ENCODE data around the gene NR5A1. TPM values are rescaled to one million over a fixed set of nuclear protein-coding genes. Genes with fewer than 3 reads are reported as not detected.
A peak's percentile ranks its signal among the peaks of the same experiment; 100 is the strongest.

The NR5A1 gene
- total RNA-seq, result not detected

DNA sequence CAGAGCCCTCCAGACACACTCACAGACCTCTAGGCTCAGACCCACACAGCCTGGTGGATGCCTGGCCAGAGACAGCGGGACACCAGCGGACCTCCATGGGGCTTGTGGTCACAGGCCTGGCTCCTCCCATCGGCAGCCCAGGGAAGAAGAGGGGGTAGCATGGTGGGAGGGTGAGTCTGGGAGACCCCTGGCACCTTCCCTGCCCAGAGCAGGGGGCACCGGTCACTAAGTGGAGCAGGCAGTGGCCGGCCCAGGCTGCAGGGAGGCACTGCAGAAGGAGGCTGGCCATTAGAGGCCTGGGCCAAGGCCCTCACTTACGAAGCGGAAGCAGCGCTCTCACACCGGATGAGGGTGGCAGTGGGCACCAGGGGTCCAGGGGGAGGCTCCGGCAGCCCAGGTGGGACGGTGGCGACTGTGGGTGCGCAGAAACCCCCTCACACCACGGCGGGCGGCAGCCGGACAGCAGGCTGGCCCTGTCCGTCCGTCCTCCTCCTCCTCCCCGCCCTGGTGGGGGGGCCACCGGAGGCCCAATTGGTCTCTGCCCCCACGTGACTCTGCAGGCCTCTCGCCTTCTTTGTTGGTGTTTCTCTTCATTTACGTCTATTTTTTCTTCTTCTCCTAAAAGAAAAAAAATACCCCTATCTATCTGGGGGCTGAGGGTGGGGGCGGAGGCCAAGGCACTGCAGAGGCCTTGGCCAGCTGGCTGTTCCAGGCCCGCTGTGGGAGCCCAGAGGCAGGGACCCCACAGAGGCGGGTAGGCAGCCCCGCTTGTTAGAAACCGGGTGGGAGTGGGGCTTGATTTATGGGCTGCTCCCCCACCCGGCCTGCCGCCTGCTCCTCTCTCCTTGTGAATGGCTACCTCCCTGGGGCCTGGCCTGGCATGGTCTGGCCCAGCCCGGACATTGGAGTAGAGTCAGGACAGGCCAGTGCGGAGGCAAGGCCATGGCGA lies at the start of gene NR5A1:
Gene NR5A1 (minus strand): TSS at position 469 of the 949 bp plus-strand sequence. CDS start 4,004 bp downstream, outside the sequence.
- ChIA-PET POLR2A (no interaction called here), CTCF (no interaction called here)
- no peak for DNase-seq
- Mint-ChIP-seq H3K9me3 (no peaks in the 10 kb centered on the region), H3K4me3 (no peak within 1 kb of the TSS), H3K4me1 (peaks cover 5% of the 10 kb centered on the region), H3K27ac (no peak within 1 kb of the TSS), H3K27me3 (peaks cover 25% of the 10 kb centered on the region), H3K36me3 (ENCODE audit: low read depth) (no peaks in the 10 kb centered on the region)

DNA sequence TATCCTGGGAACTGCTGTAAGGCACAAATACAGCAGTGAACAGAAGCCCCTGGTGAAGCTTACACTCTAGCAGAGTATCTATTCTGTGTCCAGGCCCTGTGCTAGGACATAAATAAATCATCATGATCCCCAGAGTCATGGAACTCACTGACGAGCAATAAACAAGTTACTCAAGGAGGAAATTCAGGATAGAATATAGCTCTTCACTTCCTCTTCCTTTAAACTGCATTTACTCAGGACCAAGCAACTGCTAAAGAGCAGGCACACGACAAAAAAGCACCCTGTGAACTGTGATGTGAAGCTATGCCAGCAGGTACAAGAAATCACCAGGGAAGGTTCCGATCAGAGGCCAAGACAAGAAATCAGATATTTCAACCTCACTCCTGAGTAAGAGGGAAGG lies 47.8 kb upstream of the NR5A1 start:
- no peak for DNase-seq
- no peaks in the 10 kb centered on the region for H3K9me3 Mint-ChIP-seq
- no peaks in the 10 kb centered on the region for H3K36me3 Mint-ChIP-seq (ENCODE audit: low read depth)
- CTCF ChIA-PET, result interaction anchor here (1.3 kb wide), 1 partner anchor 9 kb away, joined by 3 read pairs; no protein-coding TSS in a partner anchor
- peaks cover 2% of the 10 kb centered on the region for H3K4me1 Mint-ChIP-seq
- H3K27ac Mint-ChIP-seq, result no peak overlapping the region
- H3K4me3 Mint-ChIP-seq, result no peak overlapping the region
- H3K27me3 Mint-ChIP-seq, result no peaks in the 10 kb centered on the region
- POLR2A ChIA-PET, result no interaction called here

- CTCF ChIA-PET, result no interaction called here
- Mint-ChIP-seq H3K27me3 (no peaks in the 10 kb centered on the region), H3K4me3 (no peak overlapping the region), H3K27ac (no peak overlapping the region), H3K9me3 (no peaks in the 10 kb centered on the region), H3K36me3 (ENCODE audit: low read depth) (no peaks in the 10 kb centered on the region), H3K4me1 (peaks cover 6% of the 10 kb centered on the region)
- POLR2A ChIA-PET, result interaction anchor here (0.6 kb wide), 1 partner anchor 684 kb away, joined by 9 read pairs; no protein-coding TSS in a partner anchor
- no peak for DNase-seq
Measured at GRCh38 chr9:124553738-124554137, 46.5 kb upstream of the NR5A1 start.

DNA sequence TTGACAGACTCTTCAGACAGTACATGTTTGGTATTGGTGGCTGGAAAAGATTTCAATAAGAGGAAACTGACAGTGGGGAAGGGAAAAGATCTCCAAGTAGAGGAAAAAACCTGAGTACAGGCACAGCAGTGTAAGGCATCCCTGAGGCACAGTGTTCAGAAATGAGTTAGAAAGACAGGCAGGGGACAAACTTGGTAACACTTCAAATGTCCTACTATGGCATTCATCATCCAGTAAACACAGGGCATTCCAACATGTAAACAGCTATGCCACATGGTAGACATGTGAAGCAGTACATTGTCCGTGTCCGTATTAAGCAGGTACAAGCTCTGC lies 45.0 kb upstream of the NR5A1 start:
- H3K4me3 Mint-ChIP-seq, result no peak overlapping the region
- H3K9me3 Mint-ChIP-seq, result no peaks in the 10 kb centered on the region
- no peaks in the 10 kb centered on the region for H3K36me3 Mint-ChIP-seq (ENCODE audit: low read depth)
- no peak for DNase-seq
- peaks cover 6% of the 10 kb centered on the region for H3K4me1 Mint-ChIP-seq
- H3K27ac Mint-ChIP-seq, result no peak overlapping the region
- CTCF ChIA-PET, result interaction anchor here (0.6 to 4.7 kb wide), 6 partner anchors 13 to 392 kb away, joined by 3 to 29 read pairs (median 4); no protein-coding TSS in a partner anchor
- H3K27me3 Mint-ChIP-seq, result peaks cover 6% of the 10 kb centered on the region
- POLR2A ChIA-PET, result interaction anchor here (1.0 kb wide), 1 partner anchor 65 kb away, joined by 4 read pairs; no protein-coding TSS in a partner anchor

DNA sequence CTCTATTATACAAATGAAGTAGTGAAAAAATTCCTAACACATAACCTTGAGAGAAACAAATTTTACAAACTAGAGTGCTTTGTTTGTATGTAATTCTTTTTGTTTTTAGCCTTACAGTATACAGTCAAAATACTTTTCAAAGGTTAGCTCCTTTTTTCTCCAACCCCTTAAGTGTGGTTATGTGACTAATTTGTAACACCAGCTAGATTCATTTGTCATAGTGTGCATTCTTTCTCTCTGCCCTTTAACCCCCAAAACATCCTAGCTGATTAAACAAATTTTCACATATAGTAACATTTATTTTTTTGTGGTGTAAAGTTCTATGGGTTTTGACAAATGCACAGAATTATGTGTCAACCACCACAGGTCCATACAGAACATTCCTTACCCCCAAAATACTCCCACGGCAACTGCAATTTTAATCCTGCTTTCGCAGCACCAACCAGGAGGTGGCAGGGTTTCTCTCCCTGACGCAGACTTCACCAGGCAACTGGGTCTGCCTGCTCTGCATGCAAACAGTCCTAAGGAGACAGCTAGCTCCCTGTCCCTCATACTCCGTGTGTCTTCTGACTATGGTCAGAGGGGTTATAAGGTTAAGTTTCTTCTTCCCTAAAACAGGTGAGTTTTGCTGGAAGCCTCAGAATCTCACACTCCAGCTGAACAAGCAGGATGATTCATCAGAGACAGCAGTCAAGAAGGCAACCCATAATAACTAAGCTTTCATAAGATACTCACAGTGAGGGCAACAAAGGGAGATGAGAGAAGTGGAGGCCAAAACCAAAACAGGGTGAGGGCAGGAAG lies 44.5 kb upstream of the NR5A1 start:
- CTCF ChIA-PET, result interaction anchor here (0.6 to 4.7 kb wide), 6 partner anchors 14 to 392 kb away, joined by 3 to 29 read pairs (median 4); no protein-coding TSS in a partner anchor
- POLR2A ChIA-PET, result interaction anchor here (0.7 to 1.0 kb wide), 2 partner anchors 38 to 66 kb away, joined by 3 to 4 read pairs; no protein-coding TSS in a partner anchor
- H3K36me3 Mint-ChIP-seq (ENCODE audit: low read depth), result no peaks in the 10 kb centered on the region
- no peak overlapping the region for H3K27ac Mint-ChIP-seq
- DNase-seq, result peak; percentile 48
- H3K4me1 Mint-ChIP-seq, result peaks cover 6% of the 10 kb centered on the region
- H3K27me3 Mint-ChIP-seq, result peaks cover 8% of the 10 kb centered on the region
- H3K4me3 Mint-ChIP-seq, result no peak overlapping the region
- no peaks in the 10 kb centered on the region for H3K9me3 Mint-ChIP-seq

DNA sequence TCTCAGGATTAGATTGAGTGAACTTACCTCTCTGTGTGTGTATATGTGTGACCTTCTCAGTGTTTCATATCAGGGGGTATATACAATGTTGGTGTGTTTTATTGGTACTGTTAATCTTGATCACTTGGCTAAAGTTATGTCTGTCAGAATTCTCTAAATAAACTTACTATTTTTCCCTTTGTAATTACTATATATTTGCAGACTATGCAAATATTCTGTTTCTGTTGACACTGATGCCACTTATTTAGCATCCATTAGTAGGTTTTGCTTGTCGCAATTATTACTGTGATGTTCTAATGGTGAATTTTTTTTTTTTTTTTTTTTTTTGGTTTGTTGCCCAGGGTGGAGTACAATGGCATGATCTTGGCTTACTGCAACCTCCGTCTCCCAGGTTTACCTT lies 42.9 kb upstream of the NR5A1 start:
- DNase-seq, result no peak
- CTCF ChIA-PET, result interaction anchor here (0.6 to 4.7 kb wide), 2 partner anchors 13 to 189 kb away, joined by 3 to 29 read pairs; no protein-coding TSS in a partner anchor
- Mint-ChIP-seq H3K36me3 (ENCODE audit: low read depth) (no peaks in the 10 kb centered on the region), H3K27ac (no peak overlapping the region), H3K4me3 (no peak overlapping the region), H3K9me3 (no peaks in the 10 kb centered on the region), H3K4me1 (peaks cover 6% of the 10 kb centered on the region), H3K27me3 (peaks cover 11% of the 10 kb centered on the region)
- POLR2A ChIA-PET, result no interaction called here

DNA sequence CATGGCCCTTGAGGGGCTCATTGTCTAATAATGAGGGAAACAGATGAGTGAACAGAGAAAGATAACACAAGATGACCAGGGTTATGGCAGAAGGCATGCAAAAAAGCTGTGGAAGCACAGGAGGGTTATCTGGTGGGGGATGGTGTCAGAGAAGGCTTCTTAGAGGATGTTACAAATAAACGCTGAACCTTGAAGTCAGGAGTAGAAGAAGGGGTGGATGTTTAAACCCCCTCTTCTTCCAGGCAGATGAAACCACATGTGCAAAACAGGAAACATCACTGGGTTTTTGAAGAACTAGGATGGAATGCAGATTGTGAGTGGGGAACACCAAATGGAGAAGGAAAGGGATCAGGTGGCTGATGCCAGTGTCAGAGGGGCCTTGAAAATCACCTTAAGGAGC lies 41.8 kb upstream of the NR5A1 start:
- Mint-ChIP-seq H3K27me3 (peaks cover 11% of the 10 kb centered on the region), H3K27ac (no peak overlapping the region), H3K4me3 (no peak overlapping the region), H3K9me3 (no peaks in the 10 kb centered on the region), H3K4me1 (peaks cover 6% of the 10 kb centered on the region), H3K36me3 (ENCODE audit: low read depth) (no peaks in the 10 kb centered on the region)
- DNase-seq, result no peak
- POLR2A ChIA-PET, result no interaction called here
- CTCF ChIA-PET, result interaction anchor here (4.7 kb wide), 1 partner anchor 12 kb away, joined by 29 read pairs; no protein-coding TSS in a partner anchor

DNA sequence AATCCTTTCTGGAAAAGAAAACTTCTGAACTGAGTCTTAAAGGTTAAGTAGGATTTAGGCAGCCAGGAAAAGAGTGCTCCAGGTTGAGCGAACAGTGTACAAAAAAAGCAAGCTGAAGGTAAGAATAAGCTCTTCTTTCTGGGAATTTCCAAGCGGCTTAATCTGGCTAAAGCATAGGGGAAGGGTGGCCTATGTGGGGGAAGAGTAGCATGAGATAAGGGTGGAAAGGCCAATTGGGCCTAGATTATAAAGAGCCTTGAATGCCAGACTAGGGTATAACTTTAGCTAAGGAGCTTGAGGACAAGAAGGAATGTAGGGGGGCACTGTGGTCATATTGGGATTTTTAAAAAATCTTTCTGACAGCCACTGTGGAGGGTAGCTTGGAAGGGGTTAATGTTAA lies 37.3 kb upstream of the NR5A1 start:
- ChIA-PET POLR2A (no interaction called here), CTCF (interaction anchor here (0.6 to 1.2 kb wide), 2 partner anchors 10 to 135 kb away, joined by 5 read pairs; no protein-coding TSS in a partner anchor)
- Mint-ChIP-seq H3K4me1 (peaks cover 4% of the 10 kb centered on the region), H3K4me3 (no peak overlapping the region), H3K9me3 (no peaks in the 10 kb centered on the region), H3K27me3 (peaks cover 20% of the 10 kb centered on the region), H3K36me3 (ENCODE audit: low read depth) (no peaks in the 10 kb centered on the region), H3K27ac (no peak overlapping the region)
- DNase-seq, result no peak

GRCh38 chr9:124541824-124542223 lies 34.6 kb upstream of the NR5A1 start:
- no peak for DNase-seq
- H3K27ac Mint-ChIP-seq, result no peak overlapping the region
- no peaks in the 10 kb centered on the region for H3K36me3 Mint-ChIP-seq (ENCODE audit: low read depth)
- ChIA-PET POLR2A (no interaction called here), CTCF (no interaction called here)
- no peaks in the 10 kb centered on the region for H3K4me1 Mint-ChIP-seq
- H3K9me3 Mint-ChIP-seq, result no peaks in the 10 kb centered on the region
- no peak overlapping the region for H3K4me3 Mint-ChIP-seq
- peaks cover 13% of the 10 kb centered on the region for H3K27me3 Mint-ChIP-seq

DNA sequence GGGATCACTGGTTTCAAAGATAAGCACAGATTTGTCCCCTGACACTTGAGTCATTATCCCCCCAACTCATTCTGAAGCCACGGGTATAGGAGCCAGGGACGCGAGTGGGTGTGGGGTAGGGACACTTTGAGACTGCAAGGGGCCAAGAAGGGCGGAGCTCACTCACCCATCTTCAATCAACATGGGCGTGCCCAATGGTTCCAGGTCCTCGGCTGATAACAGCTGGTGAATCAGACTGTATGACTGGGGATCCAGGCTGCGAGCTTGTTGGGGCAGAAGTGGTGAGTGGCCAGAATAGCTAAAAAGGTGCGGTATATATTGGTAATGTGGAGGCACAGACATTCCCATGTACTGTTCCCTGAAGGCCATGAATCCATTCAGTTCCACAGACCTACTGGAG lies 30.7 kb upstream of the NR5A1 start:
- H3K9me3 Mint-ChIP-seq, result no peaks in the 10 kb centered on the region
- no peaks in the 10 kb centered on the region for H3K4me1 Mint-ChIP-seq
- H3K36me3 Mint-ChIP-seq (ENCODE audit: low read depth), result no peaks in the 10 kb centered on the region
- ChIA-PET CTCF (interaction anchor here (1.0 to 4.5 kb wide), 4 partner anchors 11 to 30 kb away, joined by 3 to 29 read pairs (median 10); no protein-coding TSS in a partner anchor), POLR2A (no interaction called here)
- DNase-seq, result no peak
- H3K27me3 Mint-ChIP-seq, result peaks cover 7% of the 10 kb centered on the region
- H3K4me3 Mint-ChIP-seq, result no peak overlapping the region
- H3K27ac Mint-ChIP-seq, result no peak overlapping the region

DNA sequence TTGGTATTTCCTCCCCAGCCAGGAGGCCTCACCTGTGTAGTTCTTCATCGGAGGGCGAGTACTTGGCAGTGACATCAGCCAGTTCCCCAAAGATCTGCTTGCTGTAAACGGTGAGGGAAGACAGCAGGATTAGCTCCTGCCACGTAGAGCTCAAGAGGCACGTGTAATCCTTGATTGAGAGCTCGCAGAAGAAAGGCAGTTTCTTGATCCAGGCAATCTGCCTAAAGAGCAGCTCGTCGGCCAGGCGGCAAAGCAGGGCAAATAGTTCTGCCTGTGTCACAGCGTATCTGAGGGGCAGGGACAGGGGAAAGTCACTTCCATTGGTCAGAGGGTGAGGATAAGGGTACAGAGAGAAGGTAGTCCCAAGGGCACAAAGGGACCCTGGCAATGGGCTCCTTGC lies 28.6 kb upstream of the NR5A1 start:
- no peaks in the 10 kb centered on the region for H3K4me1 Mint-ChIP-seq
- H3K4me3 Mint-ChIP-seq, result no peak overlapping the region
- no peaks in the 10 kb centered on the region for H3K9me3 Mint-ChIP-seq
- H3K36me3 Mint-ChIP-seq (ENCODE audit: low read depth), result no peaks in the 10 kb centered on the region
- H3K27me3 Mint-ChIP-seq, result peaks cover 3% of the 10 kb centered on the region
- no peak overlapping the region for H3K27ac Mint-ChIP-seq
- CTCF ChIA-PET, result interaction anchor here (2.0 to 4.5 kb wide), 3 partner anchors 9 to 14 kb away, joined by 5 to 29 read pairs (median 11); no protein-coding TSS in a partner anchor
- POLR2A ChIA-PET, result no interaction called here
- DNase-seq, result no peak

- POLR2A ChIA-PET, result no interaction called here
- no peak for DNase-seq
- no peaks in the 10 kb centered on the region for H3K36me3 Mint-ChIP-seq (ENCODE audit: low read depth)
- H3K27me3 Mint-ChIP-seq, result peaks cover 3% of the 10 kb centered on the region
- H3K9me3 Mint-ChIP-seq, result no peaks in the 10 kb centered on the region
- no peak overlapping the region for H3K27ac Mint-ChIP-seq
- no peak overlapping the region for H3K4me3 Mint-ChIP-seq
- no peaks in the 10 kb centered on the region for H3K4me1 Mint-ChIP-seq
- CTCF ChIA-PET, result no interaction called here
Measured at GRCh38 chr9:124532897-124533296, 25.7 kb upstream of the NR5A1 start.

DNA sequence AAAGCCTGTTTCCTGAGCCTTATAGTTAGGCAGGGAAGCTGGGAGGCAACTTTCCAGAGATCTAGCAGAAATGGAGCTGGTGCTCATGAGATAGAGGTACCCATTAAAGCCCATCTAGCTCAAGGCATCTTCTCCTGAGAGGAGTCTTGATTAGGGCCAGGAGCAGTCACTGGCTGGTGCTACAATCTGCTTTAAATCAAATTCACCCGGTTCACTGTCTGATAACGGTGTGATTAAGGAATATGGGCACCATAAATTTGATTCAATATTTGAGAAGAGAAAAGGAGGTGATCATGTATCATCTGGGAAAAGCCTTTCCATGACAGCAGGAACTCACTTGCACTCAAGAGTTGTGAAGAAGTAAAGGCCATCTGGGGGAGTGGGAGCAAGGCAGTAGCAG lies 23.9 kb upstream of the NR5A1 start:
- Mint-ChIP-seq H3K4me1 (no peaks in the 10 kb centered on the region), H3K36me3 (ENCODE audit: low read depth) (no peaks in the 10 kb centered on the region), H3K9me3 (no peaks in the 10 kb centered on the region), H3K4me3 (no peak overlapping the region), H3K27ac (no peak overlapping the region), H3K27me3 (peaks cover 3% of the 10 kb centered on the region)
- no peak for DNase-seq
- POLR2A ChIA-PET, result no interaction called here
- CTCF ChIA-PET, result no interaction called here
